OCI-LY7 (cell line): ENCODE data around the gene MS4A10. TPM values are rescaled to one million over a fixed set of nuclear protein-coding genes. Genes with fewer than 3 reads are reported as not detected.

Source experiments
- BruUV-seq: library from RNA; stranded (reverse); fragments of 400-500 nt; replicated peaks from 2 replicates; lab custom pipeline; 2021; lab: Mats Ljungman, UMichigan
- CTCF ChIA-PET: fragments of 300-600 bp; sonication (Branson Sonifier 250); formaldehyde crosslinking; loops from one replicate; lab custom pipeline; 2022; ENCODE audit warnings: antibody characterized with exemption; ENCODE audit not compliant: unreplicated experiment; lab: Charles Lee
- POLR2A ChIA-PET: fragments of 300-600 bp; sonication (Branson Sonifier 250); formaldehyde crosslinking; loops from one replicate; lab custom pipeline; 2022; ENCODE audit warnings: antibody characterized with exemption; lab: Charles Lee
- DNase-seq: peaks from one replicate; pipeline ENCODE4 v3.0.0-alpha.2; 2015; ENCODE audit warnings: low spot score
- H2AFZ ChIP-seq: fragments of 200-600 bp; sonication (generic), shearing (Covaris generic); 2 replicates; pipeline ENCODE4 v1.6.1; 2014; ENCODE audit warnings: mild to moderate bottlenecking, antibody characterized with exemption, low read length, moderate library complexity
- H3K27ac ChIP-seq: fragments of 200-600 bp; sonication (generic); 2 replicates; pipeline ENCODE4 v1.5.1; 2014; ENCODE audit warnings: mixed run types, low read depth, mild to moderate bottlenecking, moderate library complexity, low read length, inconsistent platforms; ENCODE audit not compliant: poor library complexity, severe bottlenecking
- H3K36me3 ChIP-seq: fragments of 200-600 bp; sonication (generic); 2 replicates; pipeline ENCODE4 v1.6.1; 2014; ENCODE audit warnings: mild to moderate bottlenecking, antibody characterized with exemption, low read length, moderate library complexity, mixed read lengths; ENCODE audit not compliant: insufficient read depth
- H3K4me1 ChIP-seq: fragments of 200-600 bp; sonication (generic); 2 replicates; pipeline ENCODE4 v1.5.1; 2014; ENCODE audit warnings: mild to moderate bottlenecking, low read length; ENCODE audit not compliant: insufficient read depth, poor library complexity, severe bottlenecking
- H3K4me2 ChIP-seq: fragments of 200-600 bp; sonication (generic); 2 replicates; pipeline ENCODE4 v1.6.1; 2014; ENCODE audit warnings: mild to moderate bottlenecking, low read length
- H3K4me3 ChIP-seq: fragments of 200-600 bp; sonication (generic); 2 replicates; pipeline ENCODE4 v1.5.1; 2014; ENCODE audit warnings: mild to moderate bottlenecking, low read depth, low read length; ENCODE audit not compliant: poor library complexity, severe bottlenecking
- H3K79me2 ChIP-seq: fragments of 200-600 bp; sonication (generic); 2 replicates; pipeline ENCODE4 v1.6.1; 2016; ENCODE audit warnings: low read depth, mild to moderate bottlenecking, low read length, moderate library complexity, mixed read lengths; ENCODE audit not compliant: insufficient read depth
- H3K9me2 ChIP-seq: fragments of 200-600 bp; sonication (generic); 2 replicates; pipeline ENCODE4 v1.6.1; 2016; ENCODE audit warnings: mild to moderate bottlenecking, low read length, mixed read lengths; ENCODE audit not compliant: insufficient read depth
- H3K9me3 ChIP-seq: fragments of 200-600 bp; sonication (generic); 2 replicates; pipeline ENCODE4 v1.6.1; 2014; ENCODE audit warnings: mild to moderate bottlenecking, mixed run types, low read length, mixed read lengths
- H4K20me1 ChIP-seq: fragments of 200-600 bp; sonication (generic); 2 replicates; pipeline ENCODE4 v1.6.1; 2014; ENCODE audit warnings: mild to moderate bottlenecking, antibody characterized with exemption, low read length, moderate library complexity, mixed read lengths; ENCODE audit not compliant: insufficient read depth
- CTCF ChIP-seq: fragments of 200-600 bp; sonication (generic); conservative IDR thresholded peaks from 2 replicates; pipeline ENCODE4 v1.5.1; 2014; ENCODE audit warnings: mild to moderate bottlenecking, antibody characterized with exemption, low read length, moderate library complexity, mixed read lengths
- EZH2phosphoT487 ChIP-seq: fragments of 200-600 bp; sonication (generic); IDR thresholded peaks from 2 replicates; pipeline ENCODE4 v1.6.1; 2018; ENCODE audit warnings: low read depth, borderline replicate concordance, mild to moderate bottlenecking, mixed run types, antibody characterized with exemption, low read length, moderate library complexity, mixed read lengths
- intact Hi-C: fragments of 100-400 bp; cut with micrococcal nuclease; formaldehyde crosslinking; loops from one replicate; pipeline ENCODE4 v1.10.0; 2022; ENCODE audit not compliant: unreplicated experiment
- total RNA-seq, 2 experiments: library from RNA; depleted of rRNA in 1 of 2; stranded (reverse); fragments of >200 nt in 1 of 2; shearing (Covaris generic) in 1 of 2; gene quantifications; 2 replicates each; pipeline ENCODE4 v1.2.3, GENCODE V29; 2014 to 2022

The MS4A10 gene
- total RNA-seq, 2 experiments from 2014 or later, result not detected

GRCh38 chr11:60834742-60835533 is 49.8 kb downstream of the MS4A10 start:
- ChIA-PET CTCF (no interaction called here), POLR2A (interaction anchor here (1.1 kb wide), 1 partner anchor 69 kb away, joined by 3 read pairs; no protein-coding TSS in a partner anchor)
- no TSS peak for BruUV-seq
- intact Hi-C loops, result loop anchor here (5.0 kb wide), 1 partner anchor 337 kb away; no protein-coding TSS in a partner anchor
- Histone ChIP-seq H3K4me1 (peaks cover 8% of the 10 kb centered on the region), H3K79me2 (no peaks in the 10 kb centered on the region), H2AFZ (no peak overlapping the region), H3K4me3 (no peak overlapping the region), H3K27ac (no peak overlapping the region), H3K9me3 (no peaks in the 10 kb centered on the region), H3K36me3 (no peaks in the 10 kb centered on the region), H3K4me2 (no peak overlapping the region), H4K20me1 (no peaks in the 10 kb centered on the region), H3K9me2 (no peaks in the 10 kb centered on the region)
- TF ChIP-seq EZH2phosphoT487, result no peak
- TF ChIP-seq CTCF, result no peak
- DNase-seq, result no peak

GRCh38 chr11:60835534-60835846 is 50.4 kb downstream of the MS4A10 start:
- Histone ChIP-seq H3K9me2 (no peaks in the 10 kb centered on the region), H3K36me3 (no peaks in the 10 kb centered on the region), H3K79me2 (no peaks in the 10 kb centered on the region), H2AFZ (no peak overlapping the region), H3K4me1 (peaks cover 8% of the 10 kb centered on the region), H3K4me3 (no peak overlapping the region), H3K27ac (no peak overlapping the region), H3K9me3 (no peaks in the 10 kb centered on the region), H3K4me2 (no peak overlapping the region), H4K20me1 (no peaks in the 10 kb centered on the region)
- TF ChIP-seq EZH2phosphoT487 (no peak), CTCF (no peak)
- no peak for DNase-seq
- intact Hi-C loops, result no loop called here
- CTCF ChIA-PET, result no interaction called here
- BruUV-seq, result no TSS peak
- POLR2A ChIA-PET, result interaction anchor here (1.1 kb wide), 1 partner anchor 68 kb away, joined by 3 read pairs; no protein-coding TSS in a partner anchor

GRCh38 chr11:60836866-60837515 is 51.9 kb downstream of the MS4A10 start:
- intact Hi-C loops, result no loop called here
- Histone ChIP-seq H3K36me3 (no peaks in the 10 kb centered on the region), H2AFZ (no peak overlapping the region), H3K4me2 (no peak overlapping the region), H3K27ac (no peak overlapping the region), H3K9me3 (no peaks in the 10 kb centered on the region), H3K79me2 (peaks cover 1% of the 10 kb centered on the region), H3K4me3 (no peak overlapping the region), H3K4me1 (peaks cover 9% of the 10 kb centered on the region), H3K9me2 (no peaks in the 10 kb centered on the region), H4K20me1 (no peaks in the 10 kb centered on the region)
- no peak for TF ChIP-seq EZH2phosphoT487
- no peak for TF ChIP-seq CTCF
- BruUV-seq, result no TSS peak
- ChIA-PET POLR2A (interaction anchor here (1.5 kb wide), 1 partner anchor 29 kb away, joined by 3 read pairs; no protein-coding TSS in a partner anchor), CTCF (no interaction called here)
- DNase-seq, result no peak
